HG02678 (cell line): ENCODE results near the gene CMTR1.
"Not testable (repeated sequence)": the region's sequence is repeated elsewhere in the genome, so short reads cannot be mapped to it uniquely, and the experiment has no call there.

ENCODE experiments used
- ATAC-seq: cut with Tn5 transposase; IDR thresholded peaks from one replicate; pipeline ENCODE4 v1.9.1; 2021; ENCODE audit warnings: mild to moderate bottlenecking, moderate library complexity; ENCODE audit not compliant: unreplicated experiment

The CMTR1 gene

DNA sequence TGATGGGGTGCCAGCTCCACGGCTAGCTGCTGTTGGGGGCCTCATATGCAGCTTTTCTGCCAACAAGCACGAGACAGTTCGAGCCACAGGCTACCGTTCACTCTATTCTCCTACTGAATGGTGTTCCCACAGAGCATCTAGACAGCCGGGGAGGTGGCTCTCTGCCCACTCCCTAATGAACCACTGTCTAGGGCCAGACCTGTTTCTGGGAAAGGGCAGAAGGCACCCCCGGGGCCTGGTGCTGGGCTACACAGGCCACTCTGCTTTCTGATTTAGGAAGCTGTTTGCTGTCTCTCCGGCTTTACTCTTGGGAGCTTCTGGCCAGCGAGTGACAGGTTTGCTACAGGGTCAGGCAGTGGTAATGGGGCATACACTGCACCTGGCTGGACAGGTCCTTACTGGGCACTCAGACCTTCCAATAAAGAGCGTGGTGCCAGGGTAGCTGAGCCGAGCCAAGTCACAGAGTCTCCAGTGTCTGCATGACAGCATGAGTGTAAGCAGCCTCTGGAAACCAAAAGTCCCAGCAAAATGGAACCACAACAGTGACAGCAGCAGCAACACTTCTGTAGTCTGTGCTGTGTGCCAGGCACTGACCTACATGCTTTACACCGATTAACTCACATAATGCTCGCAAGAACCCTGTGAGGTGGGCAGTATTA lies 58.3 kb downstream of the CMTR1 start:
- ATAC-seq, result no peak

DNA sequence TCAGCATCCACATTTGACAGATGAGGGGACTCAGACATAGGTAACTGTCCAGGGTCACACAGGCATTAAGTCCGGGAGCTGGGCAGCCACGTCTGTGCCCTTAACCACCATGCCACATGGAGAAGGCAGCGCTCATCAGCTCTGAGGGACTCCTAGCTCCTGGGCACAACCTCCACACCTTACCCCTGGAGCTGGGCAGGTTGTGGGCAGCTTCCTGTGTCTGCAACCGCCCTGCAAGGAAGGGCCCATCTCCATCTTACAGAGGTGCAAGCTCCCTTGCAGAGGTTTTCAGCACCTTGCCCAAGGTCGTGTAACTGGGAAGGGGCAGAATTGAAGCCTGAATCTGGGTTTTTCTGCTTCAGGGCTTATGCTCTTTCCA lies 58.8 kb downstream of the CMTR1 start:
- no peak for ATAC-seq

DNA sequence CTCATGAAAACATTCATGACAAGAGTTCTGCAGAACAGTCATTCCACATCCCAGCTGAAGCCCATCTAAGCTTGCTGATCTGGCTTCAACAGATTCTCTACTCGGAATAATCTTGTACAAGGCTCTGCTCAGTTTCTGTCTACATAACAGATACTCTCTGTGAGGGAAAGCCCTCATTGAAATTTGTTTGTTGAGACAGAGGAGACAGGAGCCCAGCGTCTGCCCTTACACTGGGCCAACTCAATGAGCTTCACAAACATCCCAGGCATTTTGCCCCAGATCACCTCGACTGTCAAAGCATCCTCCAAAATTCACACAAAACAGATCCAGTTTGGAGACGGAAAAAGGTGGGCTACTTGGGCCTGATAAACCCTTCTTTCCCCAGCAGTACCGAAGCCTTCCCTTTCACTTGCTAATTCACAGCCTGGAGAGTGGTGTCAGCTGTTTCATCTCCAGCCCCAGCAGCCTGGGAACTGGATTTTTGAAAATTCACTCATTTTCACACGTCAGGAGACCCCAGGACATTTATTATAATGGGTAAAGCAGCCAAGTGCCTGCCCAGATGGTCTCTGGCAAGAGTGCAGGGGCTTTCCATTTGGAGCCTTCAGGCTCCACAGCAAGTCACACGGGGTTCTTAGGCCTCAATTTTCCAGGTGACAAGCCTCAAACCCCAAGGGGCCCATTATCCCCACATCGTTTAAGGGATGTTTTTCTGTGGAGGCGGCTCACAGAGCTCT lies 59.4 kb downstream of the CMTR1 start:
- no peak for ATAC-seq

DNA sequence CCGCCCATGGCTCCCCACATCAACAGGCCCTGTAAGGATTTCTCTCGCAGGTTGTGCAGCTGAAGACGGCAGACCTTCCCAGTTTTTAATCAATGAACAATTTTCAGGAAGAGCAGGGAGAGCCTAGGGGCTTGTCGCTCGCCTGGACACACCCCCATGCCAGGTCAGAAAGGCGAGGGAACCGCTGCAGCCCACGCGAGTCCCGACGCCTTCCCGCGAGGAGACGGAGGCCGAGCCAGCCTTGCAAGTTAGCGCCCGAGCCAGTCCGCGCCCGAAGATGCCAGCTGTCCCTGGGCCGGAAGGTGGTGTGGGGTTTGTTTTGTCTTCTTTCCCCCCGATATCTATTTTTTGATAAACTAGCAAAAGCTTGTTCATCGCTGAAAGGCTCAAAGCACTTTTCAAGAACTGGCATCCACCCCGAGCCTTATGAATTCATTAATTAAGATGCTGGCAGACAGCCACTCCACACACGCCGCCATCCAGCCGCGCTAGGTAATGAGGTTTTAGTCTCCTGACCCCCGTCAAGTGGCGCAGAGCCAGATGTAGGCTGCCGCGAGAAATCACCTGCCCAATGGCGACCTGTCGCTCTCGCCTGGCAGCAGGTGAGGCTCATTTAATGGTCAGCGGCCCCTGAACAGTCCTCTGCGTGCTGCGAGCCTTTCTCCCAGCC lies 60.1 kb downstream of the CMTR1 start:
- ATAC-seq, result no peak

DNA sequence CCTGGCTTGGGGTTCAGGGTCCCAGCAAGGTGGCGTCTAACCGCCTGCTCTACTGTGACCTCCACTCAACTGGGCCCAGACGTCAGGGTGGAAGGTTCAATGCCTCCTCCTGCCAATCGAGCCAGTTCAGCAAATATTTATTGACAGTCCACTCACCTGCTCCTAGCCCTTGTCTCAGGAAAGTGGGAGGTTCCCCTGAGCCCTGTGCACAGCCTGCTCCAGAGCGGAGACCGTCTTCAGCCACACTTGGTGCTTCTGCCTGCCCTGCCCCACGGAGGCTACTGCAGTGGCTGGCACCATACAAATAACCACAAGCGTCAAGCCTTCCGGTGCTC lies 60.6 kb downstream of the CMTR1 start:
- no peak for ATAC-seq

DNA sequence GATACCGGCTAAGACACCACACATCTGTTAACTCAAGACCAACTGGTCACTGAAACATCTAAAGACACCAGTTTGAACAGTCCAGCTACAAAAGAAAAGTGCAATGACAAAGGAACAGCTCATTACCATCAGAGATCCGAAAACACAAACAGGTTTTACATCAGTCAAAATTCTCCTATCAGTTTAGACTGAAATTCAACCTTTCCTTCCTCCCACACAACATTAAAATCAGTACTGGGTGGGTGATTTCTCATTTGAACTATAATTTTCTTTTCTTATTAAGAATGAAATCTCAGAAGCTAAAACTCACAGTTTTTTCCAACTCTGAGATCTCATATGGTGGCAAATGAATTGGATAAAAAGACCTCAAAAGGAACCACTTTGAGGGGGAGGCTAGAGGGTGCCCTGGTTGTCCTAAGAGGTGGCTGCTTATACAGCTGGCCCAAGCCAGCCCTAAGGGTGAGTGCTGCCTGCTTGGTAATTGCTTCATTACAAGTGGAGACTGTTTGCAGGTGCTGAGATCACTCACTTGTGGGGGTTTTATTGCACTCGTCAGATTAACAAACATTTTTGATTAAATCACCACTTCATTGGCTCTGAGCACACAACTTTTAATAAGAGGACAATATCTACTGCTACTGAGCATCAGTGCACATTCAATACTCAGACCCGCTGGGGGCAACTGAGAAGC lies 62.4 kb downstream of the CMTR1 start:
- ATAC-seq, result no peak

DNA sequence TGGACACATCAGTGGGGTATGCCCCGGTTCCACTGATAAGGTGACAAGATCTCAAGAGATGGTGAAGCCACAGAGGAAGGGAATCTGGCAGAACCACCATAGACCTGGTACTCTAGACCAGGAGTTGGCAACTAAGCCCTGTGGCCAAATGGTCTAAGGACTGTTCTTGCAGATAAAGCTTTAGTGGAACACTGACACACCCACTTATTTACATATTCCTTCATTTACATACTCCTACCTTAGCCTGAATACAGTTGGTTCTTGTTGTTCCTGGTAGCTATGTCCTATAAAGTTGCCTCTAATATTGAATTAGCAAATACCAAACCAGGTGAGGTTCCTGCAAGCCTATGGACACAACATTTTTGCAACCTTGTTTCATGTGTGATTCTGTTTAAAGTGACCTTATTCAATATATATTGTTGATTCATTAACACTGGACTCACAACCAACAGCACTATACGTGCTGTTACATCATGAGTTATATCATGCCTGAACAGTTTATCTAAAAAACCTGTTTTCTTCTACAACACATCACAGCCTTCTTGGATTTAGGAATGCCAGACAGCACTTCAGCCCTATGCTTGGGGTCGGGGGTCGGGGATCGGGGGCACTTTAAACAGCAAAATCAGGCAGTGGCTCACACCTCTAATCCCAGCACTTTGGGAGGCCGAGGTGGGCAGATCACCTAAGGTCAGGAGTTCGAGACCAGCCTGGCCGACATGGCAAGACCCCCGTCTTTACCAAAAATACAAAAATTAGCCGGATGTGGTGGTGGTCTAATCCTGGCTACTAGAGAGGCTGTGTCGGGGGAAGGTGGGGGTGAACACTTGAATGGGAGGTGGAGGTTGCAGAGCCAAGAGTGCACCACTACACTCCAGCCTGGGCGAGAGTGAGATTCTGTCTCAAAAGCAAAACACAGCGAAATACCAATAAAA lies 64.2 kb downstream of the CMTR1 start:
- ATAC-seq, result no peak

DNA sequence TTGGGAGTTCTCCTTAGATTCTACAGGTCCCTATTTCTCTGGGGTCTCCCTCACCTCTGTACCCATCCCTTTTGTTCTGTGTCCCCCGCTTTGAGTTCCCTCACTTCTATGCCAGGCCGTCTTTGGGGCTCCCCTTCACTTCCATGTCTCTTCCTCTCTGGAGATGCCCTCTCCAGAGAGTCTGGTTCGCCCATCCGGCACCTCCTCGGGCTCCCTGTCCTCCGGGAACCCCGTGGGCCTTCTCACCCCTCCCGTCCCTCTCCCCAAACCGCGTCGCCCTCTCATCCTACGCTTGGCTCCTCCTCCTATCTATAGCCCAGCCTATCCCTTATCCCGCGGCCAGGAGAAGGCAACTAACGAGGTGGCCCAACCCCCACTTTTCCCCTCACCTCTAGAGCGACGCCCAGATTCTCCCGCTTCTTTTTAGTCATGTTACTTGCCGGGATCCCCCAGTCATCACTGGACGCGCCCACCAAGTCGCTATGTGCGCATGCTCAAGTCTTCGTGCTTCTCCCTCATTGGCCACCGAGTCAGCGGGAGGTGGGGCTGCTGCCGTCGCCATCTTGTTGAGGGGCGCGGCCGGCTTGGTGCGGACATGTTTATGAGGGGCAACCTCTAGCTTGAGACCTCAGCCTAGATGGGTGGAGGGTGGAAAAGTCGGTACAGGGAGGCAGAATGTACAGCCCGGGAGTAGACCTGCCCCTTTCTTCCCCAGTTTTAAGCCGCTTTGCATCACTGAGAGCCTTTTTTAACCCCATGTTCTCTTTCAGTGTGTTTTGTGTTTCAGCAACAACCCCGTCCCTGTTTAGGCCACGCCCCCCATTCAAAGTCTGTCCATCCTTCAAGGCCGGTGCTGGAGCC lies 66.6 kb downstream of the CMTR1 start, which contains the start of gene CCDC167:
TSS of gene CCDC167 (minus strand) at position 461 of the 861 bp plus-strand sequence. CDS start at position 431, 30 bp downstream.
- ATAC-seq, result peak; percentile 89

DNA sequence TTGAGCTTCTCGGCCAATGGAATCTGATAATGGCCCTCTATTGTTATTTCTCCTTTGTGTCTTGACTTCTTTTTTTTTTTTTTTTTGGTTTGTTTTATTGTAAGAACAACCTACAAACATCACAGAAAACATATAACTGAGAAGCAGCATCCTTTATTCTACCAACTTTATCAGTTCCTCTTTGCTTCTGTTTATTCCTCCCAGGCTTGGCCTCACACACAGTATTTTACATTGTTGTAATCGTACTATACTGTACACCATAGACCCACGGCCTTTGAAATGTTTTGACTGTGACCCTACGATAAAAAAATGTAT lies 67.2 kb downstream of the CMTR1 start:
- ATAC-seq, result no peak

DNA sequence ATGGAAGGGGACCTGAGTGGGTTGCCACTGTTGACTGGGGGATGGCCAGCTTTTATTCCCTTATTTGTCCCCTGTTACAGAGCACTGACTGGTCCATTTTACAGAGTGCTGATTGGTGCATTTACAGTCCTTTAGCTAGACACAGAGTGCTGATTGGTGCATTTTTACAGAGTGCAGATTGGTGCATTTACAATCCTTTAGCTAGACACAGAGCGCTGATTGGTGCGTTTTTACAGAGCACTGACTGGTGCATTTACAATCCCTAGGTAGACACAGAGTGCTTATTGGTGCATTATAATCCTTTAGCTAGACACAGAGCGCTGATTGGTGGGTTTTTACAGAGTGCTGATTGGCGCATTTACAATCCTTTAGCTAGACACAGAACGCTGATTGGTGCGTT lies 67.9 kb downstream of the CMTR1 start:
- ATAC-seq, result not testable (repeated sequence)

DNA sequence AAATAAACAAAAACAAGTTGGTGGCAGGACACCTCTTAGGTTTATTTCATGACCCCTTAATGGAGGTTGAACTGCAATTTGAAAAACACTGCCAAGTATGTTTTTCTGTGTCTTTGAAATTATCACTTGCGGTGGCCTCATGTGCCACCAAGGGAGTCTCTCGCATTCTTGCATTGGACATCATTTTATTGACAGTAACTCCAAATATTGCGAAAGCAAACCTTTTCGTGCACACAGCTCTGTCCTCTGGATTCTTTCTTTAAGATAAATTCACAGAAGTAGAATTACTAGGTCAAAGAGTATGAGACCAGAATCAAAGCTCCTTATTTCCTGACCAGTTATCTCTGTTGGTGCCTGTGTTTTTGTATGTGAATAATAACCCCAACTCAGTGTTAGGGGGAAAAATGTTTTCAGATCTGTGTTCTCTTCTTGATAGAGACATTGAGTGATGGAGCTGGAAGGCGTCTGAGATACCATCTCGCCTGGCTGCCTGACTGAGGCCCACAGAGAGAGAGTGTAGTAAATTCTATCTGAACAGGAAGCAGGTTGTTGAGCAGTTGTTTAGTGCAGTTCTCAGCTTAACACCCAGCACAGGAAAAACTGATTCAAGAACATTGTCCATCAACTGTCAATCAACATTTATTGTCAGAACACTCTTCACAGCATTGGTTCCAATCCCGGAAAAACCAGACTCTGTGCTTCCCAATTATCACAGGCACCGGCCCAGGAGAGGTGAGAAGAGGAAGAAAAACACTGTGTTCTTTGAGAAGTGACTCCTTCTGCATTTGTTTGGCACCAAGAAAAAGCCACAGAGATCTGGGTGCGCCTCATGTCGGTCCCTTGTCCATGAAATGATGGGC lies 68.8 kb downstream of the CMTR1 start:
- no peak for ATAC-seq

DNA sequence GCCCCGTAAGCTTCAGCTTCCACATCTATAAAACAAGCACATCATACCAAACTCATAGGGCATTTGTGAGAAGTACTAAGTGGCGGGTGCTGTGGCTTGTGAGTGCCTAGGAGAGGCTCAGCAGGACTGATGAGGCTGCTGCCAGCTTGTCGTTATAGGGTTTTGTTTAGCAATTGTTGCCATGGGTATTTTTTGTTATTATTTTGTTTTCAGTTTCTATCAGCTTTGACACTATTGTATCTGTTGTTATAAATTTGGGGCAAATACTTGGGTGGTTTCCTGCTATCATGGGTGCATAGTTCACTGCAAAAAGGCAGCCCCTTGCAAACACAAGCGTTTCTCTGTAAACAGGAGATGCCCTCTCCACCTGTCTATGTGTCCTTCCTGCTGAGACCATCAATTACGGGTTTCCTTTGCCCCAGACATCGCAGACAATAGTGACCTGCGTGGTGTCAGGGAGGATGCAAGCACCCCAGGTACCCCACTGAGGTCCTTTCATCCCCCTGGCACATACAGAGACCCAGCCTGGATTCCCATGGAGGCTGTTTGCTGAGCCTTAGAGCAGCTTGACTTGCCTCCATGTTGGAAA lies 69.8 kb downstream of the CMTR1 start:
- no peak for ATAC-seq

DNA sequence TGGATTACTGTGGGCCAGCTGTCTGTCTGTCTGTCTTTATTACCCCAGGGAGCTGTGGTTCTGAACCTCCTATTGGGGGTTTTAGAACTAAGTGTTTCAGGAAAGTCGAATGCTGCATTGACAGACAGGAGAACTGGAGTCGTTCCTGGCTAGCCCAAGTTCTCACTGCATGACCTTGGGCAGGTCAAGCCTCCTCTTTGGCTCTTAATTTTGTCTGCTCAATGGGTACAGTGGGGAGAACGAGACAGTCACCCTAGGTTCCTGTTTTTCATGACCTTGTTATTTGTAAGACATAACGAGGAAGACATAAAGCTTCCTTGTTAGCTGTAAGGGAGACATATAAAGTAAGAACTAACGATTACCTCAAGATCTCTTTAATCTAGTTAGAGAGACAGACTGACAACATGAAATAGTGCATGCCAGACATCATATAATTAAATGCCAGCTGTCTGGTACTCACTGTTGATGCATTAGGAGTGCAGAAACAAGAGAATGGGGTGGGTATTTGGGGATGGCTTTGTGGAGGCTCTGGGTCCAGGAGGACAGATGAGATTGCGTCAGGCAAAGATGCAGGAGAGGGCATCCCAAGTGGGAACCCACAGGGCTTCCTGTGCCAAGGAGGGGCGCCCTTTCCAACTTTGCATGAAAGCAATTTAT lies 70.4 kb downstream of the CMTR1 start:
- no peak for ATAC-seq

DNA sequence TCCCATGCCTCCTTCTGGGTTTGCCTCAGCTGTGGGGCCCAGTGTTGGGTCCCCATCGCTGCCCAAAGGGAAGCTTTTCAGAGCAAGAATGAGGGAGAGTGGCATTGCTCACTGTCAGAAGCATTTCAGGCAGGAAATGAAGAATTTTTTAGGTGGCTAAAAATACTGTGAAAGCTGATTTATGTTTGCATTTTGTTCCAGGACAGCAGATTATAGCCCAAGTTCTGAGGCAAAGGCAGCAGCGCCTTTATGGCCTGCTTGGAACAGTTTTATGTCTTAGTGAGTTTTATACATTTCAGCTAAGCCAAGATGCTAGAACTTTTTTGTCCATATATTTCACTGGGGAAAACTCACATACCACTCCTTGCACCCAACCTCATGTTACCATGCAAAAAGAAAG lies 71.0 kb downstream of the CMTR1 start:
- ATAC-seq, result no peak

DNA sequence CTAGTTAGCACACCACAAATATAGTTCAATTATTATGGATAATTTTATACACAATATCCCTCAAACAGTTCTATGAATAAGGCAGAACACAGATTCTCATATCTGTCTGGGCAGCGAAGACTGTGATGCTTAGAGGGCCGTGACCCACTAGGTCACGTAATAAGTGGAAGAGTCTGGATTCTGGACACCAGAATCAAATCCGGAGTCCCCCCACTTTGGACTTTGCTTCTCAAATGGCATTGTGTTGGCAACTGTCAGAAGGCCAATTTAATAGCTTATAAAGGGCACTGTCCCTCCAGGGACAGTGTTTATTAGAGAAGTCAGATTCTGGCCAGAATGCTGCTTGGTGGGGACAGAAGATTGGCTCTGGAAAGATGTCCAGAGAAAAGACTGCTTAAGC lies 73.5 kb downstream of the CMTR1 start:
- ATAC-seq, result no peak

DNA sequence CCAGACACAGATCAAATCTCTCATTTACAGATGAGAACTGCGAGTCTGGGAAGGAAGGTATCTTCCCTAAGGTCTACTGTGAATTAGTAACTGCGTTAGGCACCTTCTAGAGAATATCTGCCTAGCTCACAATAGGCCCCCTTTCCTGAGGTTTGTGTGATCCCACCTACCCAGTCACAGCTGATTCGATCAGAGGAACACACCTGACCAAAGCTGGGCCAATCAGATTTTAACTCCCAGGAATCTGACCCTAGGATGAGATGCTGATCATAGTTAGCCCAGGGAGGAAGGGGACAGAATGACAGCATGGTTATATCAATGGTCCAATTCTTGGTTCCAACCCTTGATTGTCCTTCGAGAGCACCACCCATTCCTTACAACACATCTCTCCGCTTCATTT lies 74.1 kb downstream of the CMTR1 start:
- no peak for ATAC-seq

DNA sequence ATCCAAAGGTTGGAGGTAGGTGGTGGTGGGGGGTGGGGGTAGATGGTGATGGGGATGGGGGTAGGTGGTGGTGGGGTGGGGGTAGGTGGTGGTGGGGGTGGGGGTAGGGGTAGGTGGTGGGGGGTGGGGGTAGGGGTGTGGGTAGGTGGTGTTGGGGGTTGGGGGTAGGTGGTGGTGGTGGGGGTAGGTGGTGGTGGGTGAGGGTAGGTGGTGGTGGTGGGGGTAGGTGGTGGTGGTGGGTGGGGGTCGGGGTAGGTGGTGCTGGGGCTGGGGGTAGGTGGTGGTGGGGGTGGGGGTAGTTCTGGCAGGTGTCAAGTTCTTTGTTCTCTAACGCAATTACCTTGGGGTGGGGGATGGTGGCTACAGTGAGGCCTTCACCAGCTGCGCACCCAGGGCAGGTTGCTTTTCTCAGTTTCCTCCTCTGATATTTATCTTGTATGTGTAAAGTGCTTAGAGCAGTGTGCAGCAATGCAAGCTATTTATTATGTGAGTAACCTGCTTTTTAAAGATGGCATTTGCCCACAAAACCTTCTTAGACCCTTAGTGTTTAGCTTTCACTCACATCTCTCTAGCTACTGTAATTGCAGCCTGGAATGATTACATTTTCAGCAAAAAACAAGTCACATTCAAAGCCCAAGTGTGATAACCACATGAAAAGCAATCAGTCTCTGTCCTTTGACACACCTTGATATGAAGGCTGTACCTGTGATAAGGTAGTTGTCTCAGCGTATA lies 74.8 kb downstream of the CMTR1 start:
- ATAC-seq, result no peak
